Stimulated activated CD8-positive, alpha-beta memory T cell treated with anti-CD3 and anti-CD28 coated beads, Interleukin-4, amount 100 ng/mL, for 4 hours (primary cell): ENCODE data around the gene ZNF469.

ENCODE experiments used
- DNase-seq, 2 donors: peaks; one replicate each; pipeline ENCODE4 v3.0.0-alpha.2; 2020; ENCODE audit warnings: low read depth in 2 of 2, low spot score in 1 of 2

The ZNF469 gene

GRCh38 chr16:88392616-88393015, 9.9 kb downstream of the ZNF469 start:
- no peak for DNase-seq

- no peak for DNase-seq
Measured at GRCh38 chr16:88393034-88393433, 10.3 kb downstream of the ZNF469 start.

GRCh38 chr16:88393571-88393970, 10.8 kb downstream of the ZNF469 start:
- no peak for DNase-seq

- no peak for DNase-seq
Measured at GRCh38 chr16:88394426-88394825, 11.7 kb downstream of the ZNF469 start.

- DNase-seq, result no peak
Measured at GRCh38 chr16:88395669-88396584, 13.2 kb downstream of the ZNF469 start.

GRCh38 chr16:88398170-88398873, 15.6 kb downstream of the ZNF469 start:
- no peak for DNase-seq

GRCh38 chr16:88398874-88399178, 16.1 kb downstream of the ZNF469 start:
- DNase-seq, result no peak

- no peak for DNase-seq
Measured at GRCh38 chr16:88400186-88400585, 17.4 kb downstream of the ZNF469 start.

GRCh38 chr16:88401604-88402246, 19.0 kb downstream of the ZNF469 start:
- no peak for DNase-seq

GRCh38 chr16:88402551-88403240, 19.9 kb downstream of the ZNF469 start:
- no peak for DNase-seq

- DNase-seq, result no peak
Measured at GRCh38 chr16:88403794-88404581, 21.2 kb downstream of the ZNF469 start.

- no peak for DNase-seq
Measured at GRCh38 chr16:88404769-88405168, 22.0 kb downstream of the ZNF469 start.

- no peak for DNase-seq
Measured at GRCh38 chr16:88405216-88406060, 22.7 kb downstream of the ZNF469 start.

- DNase-seq, result no peak
Measured at GRCh38 chr16:88406096-88407041, 23.6 kb downstream of the ZNF469 start.

- DNase-seq, result no peak
Measured at GRCh38 chr16:88407042-88407420, 24.3 kb downstream of the ZNF469 start.

- no peak for DNase-seq
Measured at GRCh38 chr16:88407807-88408206, 25.0 kb downstream of the ZNF469 start.

- no peak for DNase-seq
Measured at GRCh38 chr16:88408561-88409142, 25.9 kb downstream of the ZNF469 start.
